Gastroesophageal sphincter (tissue), 3 donors: ENCODE data around the gene ZMYM3.

Source experiments
- CTCF ChIP-seq, 4 experiments: fragments of 200-600 bp in 2 of 4; fragments of 450-650 bp in 2 of 4; sonication (generic) in 1 of 4; IDR thresholded peaks; one replicate each; pipeline ENCODE4 v1.5.1; 2017 to 2019; ENCODE audit warnings: antibody characterized with exemption in 4 of 4, mild to moderate bottlenecking in 2 of 4, moderate library complexity in 2 of 4
- EP300 ChIP-seq: sonication (generic); formaldehyde crosslinking; IDR thresholded peaks from one replicate; pipeline ENCODE4 v1.6.1; 2017; ENCODE audit warnings: antibody characterized with exemption, mild to moderate bottlenecking
- POLR2A ChIP-seq, 2 donors: fragments of 450-650 bp; IDR thresholded peaks; one replicate each; pipeline ENCODE4 v1.6.1; 2017; ENCODE audit warnings: antibody characterized with exemption in 2 of 2, mild to moderate bottlenecking in 2 of 2, moderate library complexity in 1 of 2
- POLR2AphosphoS5 ChIP-seq: sonication (generic); formaldehyde crosslinking; IDR thresholded peaks from one replicate; pipeline ENCODE4 v1.6.1; 2017; ENCODE audit warnings: antibody characterized with exemption

- peak in 1 of 2 donors; percentile 21 for TF ChIP-seq POLR2A (IDR thresholded peaks at IDR 0.05)
- no peak for TF ChIP-seq EP300
- TF ChIP-seq CTCF (IDR thresholded peaks at IDR 0.05), result no peak
- peak; percentile 76 for TF ChIP-seq POLR2AphosphoS5
Measured at GRCh38 chrX:71301195-71301924, 47.4 kb upstream of the ZMYM3 start, which contains the start of gene ITGB1BP2.
